ENCODE measurements around the gene ARHGEF4. TPM values are rescaled to one million over a fixed set of nuclear protein-coding genes. Genes with fewer than 3 reads are reported as not detected.

Gene ARHGEF4
- total and polyA plus RNA-seq, 11 donors = 0.30 to 5.5 (median 3.8) TPM

- H3K9me3 ChIP-seq = no peaks in the 10 kb centered on the region
- intact Hi-C loops (cut with DNase I) = no loop called here
- peaks cover 0 to 11% (median 0%) of the 10 kb centered on the region in 12 donors for H3K4me1 ChIP-seq
- no peaks in the 10 kb centered on the region for H3K36me3 ChIP-seq
- no peak overlapping the region for H3K27ac ChIP-seq
- peaks cover 0 to 17% (median 0%) of the 10 kb centered on the region in 9 donors for H3K27me3 ChIP-seq
- WGBS, 4 donors = 68 to 90% (median 81%) methylated on average over 6 to 7 of the region's 8 CpGs
- no peak for DNase-seq
- TF ChIP-seq, protein P1, sequence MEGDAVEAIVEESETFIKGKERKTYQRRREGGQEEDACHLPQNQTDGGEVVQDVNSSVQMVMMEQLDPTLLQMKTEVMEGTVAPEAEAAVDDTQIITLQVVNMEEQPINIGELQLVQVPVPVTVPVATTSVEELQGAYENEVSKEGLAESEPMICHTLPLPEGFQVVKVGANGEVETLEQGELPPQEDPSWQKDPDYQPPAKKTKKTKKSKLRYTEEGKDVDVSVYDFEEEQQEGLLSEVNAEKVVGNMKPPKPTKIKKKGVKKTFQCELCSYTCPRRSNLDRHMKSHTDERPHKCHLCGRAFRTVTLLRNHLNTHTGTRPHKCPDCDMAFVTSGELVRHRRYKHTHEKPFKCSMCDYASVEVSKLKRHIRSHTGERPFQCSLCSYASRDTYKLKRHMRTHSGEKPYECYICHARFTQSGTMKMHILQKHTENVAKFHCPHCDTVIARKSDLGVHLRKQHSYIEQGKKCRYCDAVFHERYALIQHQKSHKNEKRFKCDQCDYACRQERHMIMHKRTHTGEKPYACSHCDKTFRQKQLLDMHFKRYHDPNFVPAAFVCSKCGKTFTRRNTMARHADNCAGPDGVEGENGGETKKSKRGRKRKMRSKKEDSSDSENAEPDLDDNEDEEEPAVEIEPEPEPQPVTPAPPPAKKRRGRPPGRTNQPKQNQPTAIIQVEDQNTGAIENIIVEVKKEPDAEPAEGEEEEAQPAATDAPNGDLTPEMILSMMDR (IDR thresholded peaks at IDR 0.05) = no peak
- TF ChIP-seq POLR2A (IDR thresholded peaks at IDR 0.05) = no peak
- no peak overlapping the region for H3K4me3 ChIP-seq
- ATAC-seq = no peak
These were observed 14.8 kb upstream of the ARHGEF4 start for GRCh38 chr2:130821867-130822266.

- Histone ChIP-seq H3K4me3 (no peak overlapping the region), H3K36me3 (no peaks in the 10 kb centered on the region), H3K27ac (no peak overlapping the region), H3K4me1 (peaks cover 0 to 11% (median 0%) of the 10 kb centered on the region in 12 donors), H3K27me3 (peaks cover 0 to 17% (median 0%) of the 10 kb centered on the region in 9 donors), H3K9me3 (no peaks in the 10 kb centered on the region)
- intact Hi-C loops (cut with DNase I) = no loop called here
- TF ChIP-seq POLR2A (IDR thresholded peaks at IDR 0.05) = no peak
- TF ChIP-seq, protein P1 (IDR thresholded peaks at IDR 0.05) = no peak
- WGBS, 4 donors = 91 to 94% (median 92%) methylated on average over 9 to 10 of the region's 10 CpGs
- DNase-seq = no peak
- no peak for ATAC-seq
These were observed 13.9 kb upstream of the ARHGEF4 start for GRCh38 chr2:130822766-130823165.

- 65 to 95% (median 73%) methylated on average over 5 to 10 of the region's 10 CpGs for WGBS, 4 donors
- Histone ChIP-seq H3K9me3 (no peaks in the 10 kb centered on the region), H3K4me3 (no peak overlapping the region), H3K36me3 (no peaks in the 10 kb centered on the region), H3K27me3 (peaks cover 0 to 17% (median 0%) of the 10 kb centered on the region in 9 donors), H3K27ac (no peak overlapping the region), H3K4me1 (peaks cover 0 to 11% (median 0%) of the 10 kb centered on the region in 12 donors)
- no peak for DNase-seq
- TF ChIP-seq, protein P1 (IDR thresholded peaks at IDR 0.05) = no peak
- TF ChIP-seq POLR2A (IDR thresholded peaks at IDR 0.05) = no peak
- no peak for ATAC-seq
- intact Hi-C loops (cut with DNase I) = no loop called here
These were observed 13.4 kb upstream of the ARHGEF4 start for GRCh38 chr2:130823171-130823885.

DNA sequence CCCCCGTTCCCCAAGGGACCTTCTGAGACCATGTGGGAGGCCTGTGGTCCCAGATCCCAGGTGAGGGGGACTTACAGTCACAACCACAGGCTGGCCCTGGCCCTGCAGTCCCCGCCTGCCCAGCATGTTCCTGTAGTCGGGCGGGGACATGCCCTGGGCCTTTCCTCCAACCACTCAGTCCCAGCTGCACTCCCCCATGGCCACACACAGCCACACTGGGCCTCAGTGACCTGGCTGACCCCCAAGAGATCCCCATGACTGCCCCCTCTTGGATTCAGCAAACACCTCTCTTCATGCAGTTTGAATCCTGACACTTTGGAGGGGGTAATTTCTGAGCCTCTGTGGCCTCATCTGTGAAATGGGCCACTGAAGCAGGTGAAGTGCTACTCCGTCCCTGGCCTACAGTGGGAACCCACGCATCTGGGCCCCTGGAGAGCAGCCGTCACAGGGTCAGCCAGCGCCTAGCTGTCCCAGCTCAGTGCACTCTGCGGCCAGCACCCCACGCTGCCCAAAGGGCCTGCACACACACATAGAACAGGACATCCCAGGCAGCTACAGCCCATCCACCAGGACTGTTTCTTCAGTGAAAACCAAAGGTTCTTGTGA is 12.7 kb upstream of the ARHGEF4 start:
- no peaks in the 10 kb centered on the region for H3K9me3 ChIP-seq
- H3K36me3 ChIP-seq = no peaks in the 10 kb centered on the region
- 73 to 100% (median 81%) methylated on average over 2 to 10 of the region's 10 CpGs for WGBS, 4 donors
- no peak for DNase-seq
- no peak overlapping the region for H3K4me3 ChIP-seq
- ATAC-seq = no peak
- H3K27me3 ChIP-seq = peaks cover 0 to 11% (median 0%) of the 10 kb centered on the region in 9 donors
- H3K4me1 ChIP-seq = peaks cover 0 to 11% (median 0%) of the 10 kb centered on the region in 12 donors
- intact Hi-C loops (cut with DNase I) = no loop called here
- TF ChIP-seq, protein P1 (IDR thresholded peaks at IDR 0.05) = no peak
- no peak for TF ChIP-seq POLR2A (IDR thresholded peaks at IDR 0.05)
- no peak overlapping the region for H3K27ac ChIP-seq

Measured in heart left ventricle (tissue), 16 donors.